DLD1 (cell line): ENCODE results near the gene REG3A.

Experiments
- in situ Hi-C: cut with HindIII; loops from 2 replicates; pipeline ENCODE4 v1.10.0; 2017; ENCODE audit warnings: low sequenced_read_pairs

Gene REG3A

DNA sequence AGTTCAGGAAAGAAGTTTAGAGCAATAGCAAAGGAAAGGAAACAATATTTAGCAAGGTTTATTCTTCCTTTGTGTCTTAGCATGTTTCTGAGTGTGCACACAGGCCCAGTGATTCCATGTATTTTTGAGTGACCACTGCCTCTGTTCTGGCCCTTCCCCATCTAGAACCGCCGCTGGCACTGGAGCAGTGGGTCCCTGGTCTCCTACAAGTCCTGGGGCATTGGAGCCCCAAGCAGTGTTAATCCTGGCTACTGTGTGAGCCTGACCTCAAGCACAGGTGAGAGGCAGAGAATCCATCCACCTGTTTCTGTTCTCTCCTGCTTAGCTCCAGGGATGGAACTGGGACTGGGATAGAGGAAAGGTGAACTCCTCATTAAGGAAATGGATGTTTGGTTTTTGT lies 36.9 kb downstream of the REG3A start:
- in situ Hi-C loops, result no loop called here

DNA sequence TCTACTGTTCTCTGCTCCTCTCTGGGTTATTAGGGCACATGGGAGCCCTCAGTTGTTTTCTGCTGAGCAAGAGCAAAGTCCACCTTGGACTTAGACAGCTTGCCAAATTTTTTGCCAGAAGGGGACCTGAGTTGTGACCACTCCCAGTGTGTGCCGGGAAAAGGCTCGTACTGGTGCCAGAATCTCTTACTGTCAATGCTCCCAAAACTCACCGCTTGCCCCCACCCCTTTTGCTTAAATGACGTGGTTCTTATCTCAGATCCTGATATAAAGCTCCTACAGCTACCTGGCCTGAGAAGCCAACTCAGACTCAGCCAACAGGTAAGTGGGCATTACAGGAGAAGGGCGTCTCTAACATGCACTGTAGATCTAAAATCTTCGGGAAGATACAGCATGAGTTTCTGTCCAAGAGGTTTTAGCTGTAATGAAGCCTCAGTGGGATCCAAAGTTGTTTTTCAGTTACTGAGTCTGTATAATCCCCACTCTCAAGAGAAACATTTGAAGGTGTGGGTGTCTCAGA lies 39.3 kb downstream of the REG3A start, which contains the start of gene REG1A:
REG1A (plus strand) TSS at position 295 of the 520 bp plus-strand sequence. CDS start 374 bp downstream, outside the sequence.
- in situ Hi-C loops, result no loop called here

DNA sequence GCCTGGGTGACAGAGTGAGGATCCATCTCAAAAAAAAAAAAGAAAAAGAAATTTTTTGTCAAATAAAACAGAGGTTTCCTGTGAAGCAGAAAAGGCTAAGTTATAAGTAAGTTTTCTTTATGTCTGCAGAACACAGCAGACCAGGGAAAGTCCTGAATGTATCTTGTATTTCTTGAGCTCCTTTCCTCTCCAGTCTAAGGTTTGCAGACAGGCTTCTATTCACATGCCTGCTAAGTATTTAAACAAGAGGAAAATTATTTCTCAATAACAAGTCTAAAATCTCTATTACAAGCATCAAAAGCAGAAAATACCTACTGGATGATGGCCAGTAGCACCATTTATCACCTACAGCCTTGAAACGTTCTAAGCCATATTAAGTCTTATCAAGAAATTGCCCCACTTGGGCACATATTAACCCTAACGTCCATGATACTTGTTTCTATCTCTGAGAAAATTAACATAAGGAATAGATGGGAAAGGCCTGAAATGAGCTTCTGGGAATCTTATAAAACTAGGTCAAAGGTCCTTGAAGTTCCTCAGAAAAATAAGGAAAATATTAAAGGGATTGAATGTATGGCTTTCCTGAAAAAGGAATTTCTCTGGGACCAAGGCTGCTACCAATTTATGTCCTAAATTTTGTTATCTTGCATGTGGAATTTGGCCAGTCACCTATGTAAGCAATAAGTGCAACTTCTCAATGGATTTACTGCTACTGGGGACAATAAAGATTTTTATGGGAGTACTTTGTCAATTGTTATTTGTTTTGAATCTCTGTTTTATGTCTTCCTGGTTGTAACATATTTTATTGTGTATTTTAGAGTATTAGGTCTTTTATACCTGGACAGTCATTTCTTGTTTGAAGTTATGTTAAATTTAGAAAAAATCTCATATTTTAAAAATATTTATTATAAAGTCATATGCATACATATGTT lies 42.3 kb downstream of the REG3A start:
- in situ Hi-C loops, result no loop called here

DNA sequence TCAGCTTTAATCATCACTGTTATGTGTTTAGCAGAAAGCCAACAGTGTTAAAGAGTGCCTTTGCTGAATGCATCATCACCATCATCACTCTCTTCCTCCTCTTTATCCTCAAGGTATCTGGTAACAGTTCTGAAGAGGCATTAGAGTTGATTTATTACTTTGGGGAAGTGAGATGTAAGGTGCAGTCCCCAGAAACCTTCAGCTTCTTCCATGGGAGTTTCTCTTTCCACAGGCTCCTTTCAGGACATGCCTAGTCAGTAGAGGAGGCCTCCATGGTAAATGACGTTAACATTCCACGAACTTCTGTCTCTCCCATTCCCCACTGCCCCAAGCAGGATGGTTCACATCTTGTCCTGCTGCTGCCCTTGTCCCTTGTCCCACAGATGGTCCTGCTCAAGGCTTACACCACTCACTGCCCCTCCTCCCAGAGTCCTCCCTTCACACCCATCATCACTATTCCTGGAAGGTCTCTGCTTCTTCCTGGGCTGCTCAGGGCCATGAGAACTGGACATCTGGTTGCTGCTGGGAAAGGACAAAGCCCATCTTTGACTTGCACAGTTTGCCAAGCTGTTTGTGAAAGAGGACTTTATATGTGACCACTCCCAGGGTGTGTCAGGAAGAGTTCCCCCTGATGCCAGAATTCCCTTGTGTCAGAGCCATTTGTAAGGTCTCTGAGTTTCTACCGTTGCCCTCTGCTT lies 44.6 kb downstream of the REG3A start:
- in situ Hi-C loops, result no loop called here

DNA sequence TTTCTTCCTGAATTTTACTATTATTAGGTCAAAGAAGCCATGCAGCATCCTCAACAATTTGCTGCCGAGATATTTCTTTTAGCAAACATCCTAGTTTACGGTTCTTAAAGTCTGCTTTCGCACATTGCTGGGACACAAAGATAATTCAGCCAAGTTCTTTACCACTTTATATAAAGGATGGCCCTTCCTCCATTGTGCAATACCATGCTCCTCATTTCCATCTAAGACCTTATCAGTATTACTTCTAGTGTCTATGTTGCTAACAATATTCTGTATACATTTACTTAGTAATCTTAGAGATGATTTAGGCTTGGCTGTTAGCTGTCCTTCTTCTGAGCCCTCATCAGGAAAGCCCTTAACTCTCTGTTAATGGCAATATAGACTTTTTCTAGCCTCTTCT lies 47.3 kb downstream of the REG3A start:
- in situ Hi-C loops, result no loop called here
